Effector memory CD4-positive, alpha-beta T cell (primary cell): ENCODE data around the gene IPCEF1.

Experiments used
- DNase-seq, 3 donors: peaks; one replicate each; pipeline ENCODE4 v3.0.0-alpha.2; 2020
- H3K27ac ChIP-seq: 2 replicates; pipeline ENCODE4 v1.7.0; 2013; ENCODE audit warnings: mild to moderate bottlenecking, low read length, moderate library complexity; ENCODE audit not compliant: insufficient read depth, poor library complexity, severe bottlenecking
- H3K27me3 ChIP-seq: replicated peaks from 2 replicates; pipeline ENCODE4 v1.7.0; 2013; ENCODE audit warnings: mild to moderate bottlenecking, low read length; ENCODE audit not compliant: insufficient read depth, control insufficient read depth, poor library complexity, severe bottlenecking
- H3K36me3 ChIP-seq: 2 replicates; pipeline ENCODE4 v1.7.0; 2013; ENCODE audit warnings: mild to moderate bottlenecking, low read length, moderate library complexity; ENCODE audit not compliant: control insufficient read depth, insufficient read depth
- H3K4me1 ChIP-seq: 2 replicates; pipeline ENCODE4 v1.7.0; 2013; ENCODE audit warnings: low read length, mild to moderate bottlenecking; ENCODE audit not compliant: control insufficient read depth, insufficient read depth, poor library complexity, severe bottlenecking
- H3K4me3 ChIP-seq: 2 replicates; pipeline ENCODE4 v1.7.0; 2013; ENCODE audit warnings: low read length, low read depth, mild to moderate bottlenecking; ENCODE audit not compliant: insufficient read depth, poor library complexity, severe bottlenecking
- H3K9me3 ChIP-seq: 2 replicates; pipeline ENCODE4 v1.7.0; 2013; ENCODE audit warnings: mild to moderate bottlenecking, low read length, moderate library complexity; ENCODE audit not compliant: control insufficient read depth

The IPCEF1 gene

GRCh38 chr6:154377726-154378125 is 21.1 kb upstream of the IPCEF1 start:
- no peaks in the 10 kb centered on the region for H3K27me3 ChIP-seq
- no peak overlapping the region for H3K27ac ChIP-seq
- no peak overlapping the region for H3K4me3 ChIP-seq
- H3K9me3 ChIP-seq: no peaks in the 10 kb centered on the region
- no peaks in the 10 kb centered on the region for H3K36me3 ChIP-seq
- H3K4me1 ChIP-seq: no peaks in the 10 kb centered on the region
- no peak for DNase-seq

GRCh38 chr6:154373971-154374370 is 17.4 kb upstream of the IPCEF1 start:
- Histone ChIP-seq H3K27ac (no peak overlapping the region), H3K4me3 (no peak overlapping the region), H3K4me1 (no peaks in the 10 kb centered on the region), H3K27me3 (no peaks in the 10 kb centered on the region), H3K9me3 (no peaks in the 10 kb centered on the region), H3K36me3 (no peaks in the 10 kb centered on the region)
- DNase-seq: no peak

GRCh38 chr6:154371281-154371680 is 14.7 kb upstream of the IPCEF1 start:
- Histone ChIP-seq H3K36me3 (no peaks in the 10 kb centered on the region), H3K27me3 (no peaks in the 10 kb centered on the region), H3K4me1 (no peaks in the 10 kb centered on the region), H3K27ac (no peak overlapping the region), H3K4me3 (no peak overlapping the region), H3K9me3 (no peaks in the 10 kb centered on the region)
- DNase-seq: no peak

- no peaks in the 10 kb centered on the region for H3K9me3 ChIP-seq
- no peak for DNase-seq
- H3K36me3 ChIP-seq: no peaks in the 10 kb centered on the region
- no peaks in the 10 kb centered on the region for H3K4me1 ChIP-seq
- H3K27me3 ChIP-seq: no peaks in the 10 kb centered on the region
- no peak overlapping the region for H3K4me3 ChIP-seq
- H3K27ac ChIP-seq: no peak overlapping the region
Measured at GRCh38 chr6:154370545-154370944, 13.9 kb upstream of the IPCEF1 start.

- no peaks in the 10 kb centered on the region for H3K36me3 ChIP-seq
- H3K4me3 ChIP-seq: no peak overlapping the region
- no peak overlapping the region for H3K27ac ChIP-seq
- no peaks in the 10 kb centered on the region for H3K27me3 ChIP-seq
- no peak for DNase-seq
- no peaks in the 10 kb centered on the region for H3K4me1 ChIP-seq
- H3K9me3 ChIP-seq: no peaks in the 10 kb centered on the region
Measured at GRCh38 chr6:154367839-154368695, 11.5 kb upstream of the IPCEF1 start.

GRCh38 chr6:154367336-154367735 is 10.7 kb upstream of the IPCEF1 start:
- no peaks in the 10 kb centered on the region for H3K27me3 ChIP-seq
- no peaks in the 10 kb centered on the region for H3K9me3 ChIP-seq
- H3K27ac ChIP-seq: no peak overlapping the region
- no peak for DNase-seq
- H3K4me3 ChIP-seq: no peak overlapping the region
- H3K36me3 ChIP-seq: no peaks in the 10 kb centered on the region
- no peaks in the 10 kb centered on the region for H3K4me1 ChIP-seq

GRCh38 chr6:154363821-154364220 is 7.2 kb upstream of the IPCEF1 start:
- Histone ChIP-seq H3K36me3 (no peaks in the 10 kb centered on the region), H3K9me3 (no peaks in the 10 kb centered on the region), H3K27me3 (no peaks in the 10 kb centered on the region), H3K4me3 (no peak overlapping the region), H3K4me1 (no peaks in the 10 kb centered on the region), H3K27ac (no peak overlapping the region)
- no peak for DNase-seq

GRCh38 chr6:154361476-154361875 is 4.9 kb upstream of the IPCEF1 start:
- Histone ChIP-seq H3K27me3 (no peaks in the 10 kb centered on the region), H3K4me3 (no peak overlapping the region), H3K27ac (no peak overlapping the region), H3K4me1 (no peaks in the 10 kb centered on the region), H3K36me3 (no peaks in the 10 kb centered on the region), H3K9me3 (no peaks in the 10 kb centered on the region)
- DNase-seq: no peak

GRCh38 chr6:154360476-154360875 is 3.9 kb upstream of the IPCEF1 start:
- no peak overlapping the region for H3K27ac ChIP-seq
- H3K9me3 ChIP-seq: no peaks in the 10 kb centered on the region
- no peaks in the 10 kb centered on the region for H3K27me3 ChIP-seq
- H3K4me1 ChIP-seq: no peaks in the 10 kb centered on the region
- no peaks in the 10 kb centered on the region for H3K36me3 ChIP-seq
- no peak for DNase-seq
- no peak overlapping the region for H3K4me3 ChIP-seq

GRCh38 chr6:154359679-154360078 is 3.1 kb upstream of the IPCEF1 start:
- H3K4me1 ChIP-seq: no peaks in the 10 kb centered on the region
- no peak overlapping the region for H3K4me3 ChIP-seq
- no peaks in the 10 kb centered on the region for H3K9me3 ChIP-seq
- H3K27me3 ChIP-seq: no peaks in the 10 kb centered on the region
- H3K36me3 ChIP-seq: no peaks in the 10 kb centered on the region
- H3K27ac ChIP-seq: no peak overlapping the region
- DNase-seq: no peak
